Measurements from ENCODE around the gene SIRT1. TPM values are rescaled to one million over a fixed set of nuclear protein-coding genes. Genes with fewer than 3 reads are reported as not detected.

SIRT1 gene
- total and polyA plus RNA-seq, 2 of the 8 experiments (the other 6 are each of a cell fraction or from before 2014, with no cell fraction given), result 22.6 to 70.9 TPM

- no peak for TF ChIP-seq NRF1 (IDR thresholded peaks at IDR 0.05; ENCODE audit: low read depth, low read length)
Observed at GRCh38 chr10:67914777-67915340, 30.4 kb downstream of the SIRT1 start (continued).

Data from H1 (cell line).